ENCODE results near the gene ADCY5. TPM values are rescaled to one million over a fixed set of nuclear protein-coding genes. Genes with fewer than 3 reads are reported as not detected.

The ADCY5 gene
- polyA plus RNA-seq, 1 donor: 10.6 TPM

- Histone ChIP-seq H3K4me1 (ENCODE audit: control insufficient read depth, insufficient read depth, low read length) (no peaks in the 10 kb centered on the region), H3K27me3 (ENCODE audit: control insufficient read depth, insufficient read depth, low read length) (no peaks in the 10 kb centered on the region), H3K27ac (ENCODE audit: low read length) (no peak overlapping the region), H3K36me3 (ENCODE audit: control insufficient read depth, insufficient read depth, low read length) (peaks cover 20% of the 10 kb centered on the region), H3K4me3 (ENCODE audit: low read length) (no peak overlapping the region), H3K9me3 (ENCODE audit: control insufficient read depth, low read depth, low read length) (no peaks in the 10 kb centered on the region)
- DNase-seq: no peak
- no CpG with 5 or more reads among the region's 2 CpGs for WGBS (ENCODE audit: insufficient coverage, low lambda C conversion rate)
These were observed 167.0 kb downstream of the ADCY5 start for GRCh38 chr3:123281929-123282328.

GRCh38 chr3:123281406-123281805 lies 167.5 kb downstream of the ADCY5 start:
- H3K36me3 ChIP-seq (ENCODE audit: control insufficient read depth, insufficient read depth, low read length): peaks cover 17% of the 10 kb centered on the region
- H3K27ac ChIP-seq (ENCODE audit: low read length): no peak overlapping the region
- no peaks in the 10 kb centered on the region for H3K27me3 ChIP-seq (ENCODE audit: control insufficient read depth, insufficient read depth, low read length)
- DNase-seq: no peak
- no CpG with 5 or more reads among the region's 3 CpGs for WGBS (ENCODE audit: insufficient coverage, low lambda C conversion rate)
- no peaks in the 10 kb centered on the region for H3K9me3 ChIP-seq (ENCODE audit: control insufficient read depth, low read depth, low read length)
- H3K4me3 ChIP-seq (ENCODE audit: low read length): no peak overlapping the region
- H3K4me1 ChIP-seq (ENCODE audit: control insufficient read depth, insufficient read depth, low read length): no peaks in the 10 kb centered on the region

GRCh38 chr3:123279121-123279520 lies 169.8 kb downstream of the ADCY5 start:
- WGBS (ENCODE audit: insufficient coverage, low lambda C conversion rate): no CpG with 5 or more reads among the region's 7 CpGs
- H3K36me3 ChIP-seq (ENCODE audit: control insufficient read depth, insufficient read depth, low read length): peaks cover 3% of the 10 kb centered on the region
- H3K4me1 ChIP-seq (ENCODE audit: control insufficient read depth, insufficient read depth, low read length): no peaks in the 10 kb centered on the region
- H3K4me3 ChIP-seq (ENCODE audit: low read length): no peak overlapping the region
- H3K9me3 ChIP-seq (ENCODE audit: control insufficient read depth, low read depth, low read length): no peaks in the 10 kb centered on the region
- no peaks in the 10 kb centered on the region for H3K27me3 ChIP-seq (ENCODE audit: control insufficient read depth, insufficient read depth, low read length)
- H3K27ac ChIP-seq (ENCODE audit: low read length): no peak overlapping the region
- DNase-seq: no peak

- H3K9me3 ChIP-seq (ENCODE audit: control insufficient read depth, low read depth, low read length): no peaks in the 10 kb centered on the region
- DNase-seq: no peak
- H3K27me3 ChIP-seq (ENCODE audit: control insufficient read depth, insufficient read depth, low read length): no peaks in the 10 kb centered on the region
- no CpG with 5 or more reads among the region's 5 CpGs for WGBS (ENCODE audit: insufficient coverage, low lambda C conversion rate)
- no peaks in the 10 kb centered on the region for H3K4me1 ChIP-seq (ENCODE audit: control insufficient read depth, insufficient read depth, low read length)
- H3K27ac ChIP-seq (ENCODE audit: low read length): no peak overlapping the region
- H3K36me3 ChIP-seq (ENCODE audit: control insufficient read depth, insufficient read depth, low read length): peaks cover 3% of the 10 kb centered on the region
- H3K4me3 ChIP-seq (ENCODE audit: low read length): no peak overlapping the region
These were observed 170.4 kb downstream of the ADCY5 start for GRCh38 chr3:123278446-123278845.

- WGBS (ENCODE audit: insufficient coverage, low lambda C conversion rate): no CpG with 5 or more reads among the region's 6 CpGs
- H3K27ac ChIP-seq (ENCODE audit: low read length): no peak overlapping the region
- no peaks in the 10 kb centered on the region for H3K4me1 ChIP-seq (ENCODE audit: control insufficient read depth, insufficient read depth, low read length)
- peaks cover 3% of the 10 kb centered on the region for H3K36me3 ChIP-seq (ENCODE audit: control insufficient read depth, insufficient read depth, low read length)
- no peaks in the 10 kb centered on the region for H3K9me3 ChIP-seq (ENCODE audit: control insufficient read depth, low read depth, low read length)
- no peaks in the 10 kb centered on the region for H3K27me3 ChIP-seq (ENCODE audit: control insufficient read depth, insufficient read depth, low read length)
- no peak overlapping the region for H3K4me3 ChIP-seq (ENCODE audit: low read length)
- no peak for DNase-seq
These were observed 171.8 kb downstream of the ADCY5 start for GRCh38 chr3:123277106-123277505.

- no peak for DNase-seq
- H3K36me3 ChIP-seq (ENCODE audit: control insufficient read depth, insufficient read depth, low read length): peaks cover 2% of the 10 kb centered on the region
- 94% methylated on average over 3 of the region's 10 CpGs for WGBS (ENCODE audit: insufficient coverage, low lambda C conversion rate)
- no peak overlapping the region for H3K4me3 ChIP-seq (ENCODE audit: low read length)
- no peaks in the 10 kb centered on the region for H3K4me1 ChIP-seq (ENCODE audit: control insufficient read depth, insufficient read depth, low read length)
- H3K9me3 ChIP-seq (ENCODE audit: control insufficient read depth, low read depth, low read length): no peaks in the 10 kb centered on the region
- H3K27me3 ChIP-seq (ENCODE audit: control insufficient read depth, insufficient read depth, low read length): no peaks in the 10 kb centered on the region
- H3K27ac ChIP-seq (ENCODE audit: low read length): no peak overlapping the region
These were observed 172.4 kb downstream of the ADCY5 start for GRCh38 chr3:123276346-123277006.

GRCh38 chr3:123275691-123276090 lies 173.2 kb downstream of the ADCY5 start:
- Histone ChIP-seq H3K9me3 (ENCODE audit: control insufficient read depth, low read depth, low read length) (no peaks in the 10 kb centered on the region), H3K4me1 (ENCODE audit: control insufficient read depth, insufficient read depth, low read length) (no peaks in the 10 kb centered on the region), H3K36me3 (ENCODE audit: control insufficient read depth, insufficient read depth, low read length) (no peaks in the 10 kb centered on the region), H3K27ac (ENCODE audit: low read length) (no peak overlapping the region), H3K4me3 (ENCODE audit: low read length) (no peak overlapping the region), H3K27me3 (ENCODE audit: control insufficient read depth, insufficient read depth, low read length) (no peaks in the 10 kb centered on the region)
- 60% methylated on average over 1 of the region's 3 CpGs for WGBS (ENCODE audit: insufficient coverage, low lambda C conversion rate)
- no peak for DNase-seq

GRCh38 chr3:123272547-123272946 lies 176.3 kb downstream of the ADCY5 start:
- no CpG with 5 or more reads among the region's 2 CpGs for WGBS (ENCODE audit: insufficient coverage, low lambda C conversion rate)
- Histone ChIP-seq H3K36me3 (ENCODE audit: control insufficient read depth, insufficient read depth, low read length) (no peaks in the 10 kb centered on the region), H3K4me1 (ENCODE audit: control insufficient read depth, insufficient read depth, low read length) (no peaks in the 10 kb centered on the region), H3K27ac (ENCODE audit: low read length) (no peak overlapping the region), H3K27me3 (ENCODE audit: control insufficient read depth, insufficient read depth, low read length) (no peaks in the 10 kb centered on the region), H3K9me3 (ENCODE audit: control insufficient read depth, low read depth, low read length) (no peaks in the 10 kb centered on the region), H3K4me3 (ENCODE audit: low read length) (no peak overlapping the region)
- DNase-seq: no peak

- WGBS (ENCODE audit: insufficient coverage, low lambda C conversion rate): 0% methylated on average over 1 of the region's 5 CpGs
- no peak for DNase-seq
- Histone ChIP-seq H3K4me1 (ENCODE audit: control insufficient read depth, insufficient read depth, low read length) (no peaks in the 10 kb centered on the region), H3K4me3 (ENCODE audit: low read length) (no peak overlapping the region), H3K27me3 (ENCODE audit: control insufficient read depth, insufficient read depth, low read length) (no peaks in the 10 kb centered on the region), H3K27ac (ENCODE audit: low read length) (no peak overlapping the region), H3K9me3 (ENCODE audit: control insufficient read depth, low read depth, low read length) (no peaks in the 10 kb centered on the region), H3K36me3 (ENCODE audit: control insufficient read depth, insufficient read depth, low read length) (no peaks in the 10 kb centered on the region)
These were observed 177.3 kb downstream of the ADCY5 start for GRCh38 chr3:123271466-123272159.

- Histone ChIP-seq H3K36me3 (ENCODE audit: control insufficient read depth, insufficient read depth, low read length) (no peaks in the 10 kb centered on the region), H3K27ac (ENCODE audit: low read length) (no peak overlapping the region), H3K4me3 (ENCODE audit: low read length) (no peak overlapping the region), H3K4me1 (ENCODE audit: control insufficient read depth, insufficient read depth, low read length) (no peaks in the 10 kb centered on the region), H3K9me3 (ENCODE audit: control insufficient read depth, low read depth, low read length) (no peaks in the 10 kb centered on the region), H3K27me3 (ENCODE audit: control insufficient read depth, insufficient read depth, low read length) (no peaks in the 10 kb centered on the region)
- no peak for DNase-seq
- WGBS (ENCODE audit: insufficient coverage, low lambda C conversion rate): no CpG with 5 or more reads among the region's 2 CpGs
These were observed 178.1 kb downstream of the ADCY5 start for GRCh38 chr3:123270818-123271217.

- H3K4me3 ChIP-seq (ENCODE audit: low read length): no peak overlapping the region
- no CpG with 5 or more reads among the region's 2 CpGs for WGBS (ENCODE audit: insufficient coverage, low lambda C conversion rate)
- no peaks in the 10 kb centered on the region for H3K4me1 ChIP-seq (ENCODE audit: control insufficient read depth, insufficient read depth, low read length)
- no peak overlapping the region for H3K27ac ChIP-seq (ENCODE audit: low read length)
- DNase-seq: no peak
- H3K9me3 ChIP-seq (ENCODE audit: control insufficient read depth, low read depth, low read length): no peaks in the 10 kb centered on the region
- H3K27me3 ChIP-seq (ENCODE audit: control insufficient read depth, insufficient read depth, low read length): no peaks in the 10 kb centered on the region
- H3K36me3 ChIP-seq (ENCODE audit: control insufficient read depth, insufficient read depth, low read length): peaks cover 7% of the 10 kb centered on the region
These were observed 181.1 kb downstream of the ADCY5 start for GRCh38 chr3:123267821-123268220.

Data from large intestine (tissue), 3 donors.